HepG2 (cell line): ENCODE results near the gene MMP25. TPM values are rescaled to one million over a fixed set of nuclear protein-coding genes. Genes with fewer than 3 reads are reported as not detected.

Experiments used
- ATF7 ChIP-seq, 2 experiments: fragments of 450-650 bp in 1 of 2; sonication (generic) in 1 of 2; formaldehyde crosslinking in 1 of 2; IDR thresholded peaks; 2 replicates each; pipeline versions ENCODE4 v1.4.0 to v1.6.1; 2016 to 2020; ENCODE audit warnings: antibody characterized with exemption in 1 of 2, mild to moderate bottlenecking in 1 of 2, missing genetic modification reagents in 1 of 2
- CEBPB ChIP-seq: IDR thresholded peaks from 2 replicates; pipeline ENCODE4 v1.6.1; 2011; ENCODE audit warnings: low read depth, low read length, improper control_type of control experiment, borderline replicate concordance
- HOMEZ ChIP-seq: IDR thresholded peaks from 2 replicates; pipeline ENCODE4 v1.6.1; 2016; ENCODE audit warnings: low read depth
- RORA ChIP-seq: sonication (generic); formaldehyde crosslinking; IDR thresholded peaks from 2 replicates; pipeline ENCODE4 v1.5.0; 2020; ENCODE audit warnings: mild to moderate bottlenecking, missing genetic modification reagents, moderate library complexity
- SAP130 ChIP-seq: IDR thresholded peaks from 2 replicates; pipeline ENCODE4 v1.6.1; 2016; ENCODE audit warnings: low read depth
- SOX13 ChIP-seq, 3 experiments: fragments of 450-650 bp in 1 of 3; sonication (generic) in 1 of 3; formaldehyde crosslinking in 1 of 3; IDR thresholded peaks in 2 of 3; conservative IDR thresholded peaks in 1 of 3; 2 replicates each; pipeline versions ENCODE4 v1.5.0 to v1.6.1; 2016 to 2020; ENCODE audit warnings: antibody characterized with exemption in 1 of 3, mild to moderate bottlenecking in 1 of 3, missing compliant biosample characterization in 1 of 3, missing genetic modification reagents in 1 of 3, moderate library complexity in 1 of 3
- ZFX ChIP-seq: sonication (generic); formaldehyde crosslinking; IDR thresholded peaks from 2 replicates; pipeline ENCODE4 v1.4.0; 2020; ENCODE audit warnings: mild to moderate bottlenecking, low read depth, missing genetic modification reagents, moderate library complexity
- ZNF121 ChIP-seq: sonication (generic); formaldehyde crosslinking; IDR thresholded peaks from 2 replicates; pipeline ENCODE4 v1.5.0; 2020; ENCODE audit warnings: mild to moderate bottlenecking, missing genetic modification reagents
- ZNF850 ChIP-seq: sonication (generic); formaldehyde crosslinking; conservative IDR thresholded peaks from 2 replicates; pipeline ENCODE4 v1.9.0; 2021; ENCODE audit warnings: mild to moderate bottlenecking, missing genetic modification reagents
- polyA plus RNA-seq, 8 experiments: library from polyadenylated mRNA; depleted of rRNA in 3 of 8; stranded (reverse) in 7 of 8; unstranded in 1 of 8; fragments of >200 nt; fragmentation: Illumina TruSeq in 4 of 8; extraction: Trizol in 4 of 8; gene quantifications; 2 replicates each; pipeline versions ENCODE4 v1.2.1 to v1.2.3, GENCODE V29; 2011 to 2016; ENCODE audit warnings: low read depth in 4 of 8, missing spikeins in 1 of 8, mixed read lengths in 1 of 8; ENCODE audit not compliant: insufficient read depth in 1 of 8
- total RNA-seq, 5 experiments: library from RNA; depleted of rRNA; stranded (reverse); fragments of >200 nt; fragmentation: Illumina TruSeq; extraction: Trizol; gene quantifications; 2 replicates each; pipeline ENCODE4 v1.2.3, GENCODE V29; 2016; ENCODE audit warnings: low read depth in 1 of 5
- TF ChIP-seq, protein P1 (sequence below): sonication (generic); formaldehyde crosslinking; IDR thresholded peaks from 2 replicates; pipeline ENCODE4 v1.9.0; 2022; ENCODE audit warnings: low read depth, missing genetic modification reagents

MMP25 gene
- total and polyA plus RNA-seq, 2 of the 13 experiments (the other 11 are each of a cell fraction or from before 2014, with no cell fraction given) = 0.04 to 0.08 TPM

DNA sequence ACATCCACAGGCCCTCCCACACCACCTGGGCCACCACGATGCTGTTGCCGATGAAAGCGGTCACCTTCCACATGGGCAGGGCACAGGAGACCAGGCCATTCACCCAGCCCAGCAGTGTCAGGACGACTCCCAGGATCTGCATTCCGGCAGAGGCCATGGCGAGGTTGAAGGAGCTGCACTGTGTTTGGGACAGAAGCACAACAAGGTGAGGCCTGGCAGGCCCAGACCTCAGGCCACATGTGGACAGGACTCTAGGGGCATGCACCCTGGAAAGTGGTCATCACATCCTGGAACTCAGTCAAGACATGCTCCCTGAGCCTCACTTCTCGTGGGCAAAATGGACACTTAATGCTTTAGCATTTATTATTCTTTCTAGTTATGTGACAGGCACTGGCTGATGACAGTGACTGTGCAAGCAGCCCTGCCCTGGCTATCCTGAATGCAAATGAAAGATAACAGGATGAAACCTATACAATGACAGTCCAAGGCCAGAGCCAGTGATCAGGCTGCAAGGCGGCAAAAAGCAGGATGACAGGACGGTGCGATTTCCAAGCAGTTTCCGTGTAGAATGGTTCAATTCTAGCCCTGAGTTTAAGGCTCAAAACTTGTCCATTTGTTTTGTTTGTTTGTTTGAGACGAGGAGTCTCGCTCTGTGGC, 30.4 kb upstream of the MMP25 start (continued):
- TF ChIP-seq ATF7 (IDR thresholded peaks at IDR 0.05) = no peak
- TF ChIP-seq ATF7 (CRISPR knock-in tag; IDR thresholded peaks at IDR 0.05) = no peak
- no peak for TF ChIP-seq HOMEZ (CRISPR knock-in tag)
- no peak for TF ChIP-seq ZNF850
- no peak for TF ChIP-seq RORA
- no peak for TF ChIP-seq CEBPB
- no peak for TF ChIP-seq SOX13 (IDR thresholded peaks at IDR 0.05)
- peak in 1 of 2 experiments; percentile 31; a peak in 1 of 4 replicates for TF ChIP-seq SOX13 (CRISPR knock-in tag; conservative IDR thresholded peaks at IDR 0.05 in 1 of 2, IDR thresholded peaks at IDR 0.05 in 1 of 2)
- peak; percentile 54 for TF ChIP-seq ZFX (CRISPR knock-in tag)
- 0 out of 2 replicates have a peak, but pooled peaks have one; percentile 35 for TF ChIP-seq ZNF121 (CRISPR knock-in tag)
- TF ChIP-seq, protein P1, sequence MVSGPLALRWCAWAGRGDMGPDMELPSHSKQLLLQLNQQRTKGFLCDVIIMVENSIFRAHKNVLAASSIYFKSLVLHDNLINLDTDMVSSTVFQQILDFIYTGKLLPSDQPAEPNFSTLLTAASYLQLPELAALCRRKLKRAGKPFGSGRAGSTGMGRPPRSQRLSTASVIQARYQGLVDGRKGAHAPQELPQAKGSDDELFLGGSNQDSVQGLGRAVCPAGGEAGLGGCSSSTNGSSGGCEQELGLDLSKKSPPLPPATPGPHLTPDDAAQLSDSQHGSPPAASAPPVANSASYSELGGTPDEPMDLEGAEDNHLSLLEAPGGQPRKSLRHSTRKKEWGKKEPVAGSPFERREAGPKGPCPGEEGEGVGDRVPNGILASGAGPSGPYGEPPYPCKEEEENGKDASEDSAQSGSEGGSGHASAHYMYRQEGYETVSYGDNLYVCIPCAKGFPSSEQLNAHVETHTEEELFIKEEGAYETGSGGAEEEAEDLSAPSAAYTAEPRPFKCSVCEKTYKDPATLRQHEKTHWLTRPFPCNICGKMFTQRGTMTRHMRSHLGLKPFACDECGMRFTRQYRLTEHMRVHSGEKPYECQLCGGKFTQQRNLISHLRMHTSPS (CRISPR knock-in tag) = 0 out of 2 replicates have a peak, but pooled peaks have one; percentile 23
- TF ChIP-seq SAP130 (CRISPR knock-in tag) = peak; percentile 49; the same call in 1 of the 2 replicates
